ENCODE results near the gene HRAS. TPM values are rescaled to one million over a fixed set of nuclear protein-coding genes. Genes with fewer than 3 reads are reported as not detected.

The HRAS gene
- total and polyA plus RNA-seq, 2 of the 13 experiments (the other 11 are each of a cell fraction or from before 2014, with no cell fraction given) = 32.9 to 50.0 TPM

DNA sequence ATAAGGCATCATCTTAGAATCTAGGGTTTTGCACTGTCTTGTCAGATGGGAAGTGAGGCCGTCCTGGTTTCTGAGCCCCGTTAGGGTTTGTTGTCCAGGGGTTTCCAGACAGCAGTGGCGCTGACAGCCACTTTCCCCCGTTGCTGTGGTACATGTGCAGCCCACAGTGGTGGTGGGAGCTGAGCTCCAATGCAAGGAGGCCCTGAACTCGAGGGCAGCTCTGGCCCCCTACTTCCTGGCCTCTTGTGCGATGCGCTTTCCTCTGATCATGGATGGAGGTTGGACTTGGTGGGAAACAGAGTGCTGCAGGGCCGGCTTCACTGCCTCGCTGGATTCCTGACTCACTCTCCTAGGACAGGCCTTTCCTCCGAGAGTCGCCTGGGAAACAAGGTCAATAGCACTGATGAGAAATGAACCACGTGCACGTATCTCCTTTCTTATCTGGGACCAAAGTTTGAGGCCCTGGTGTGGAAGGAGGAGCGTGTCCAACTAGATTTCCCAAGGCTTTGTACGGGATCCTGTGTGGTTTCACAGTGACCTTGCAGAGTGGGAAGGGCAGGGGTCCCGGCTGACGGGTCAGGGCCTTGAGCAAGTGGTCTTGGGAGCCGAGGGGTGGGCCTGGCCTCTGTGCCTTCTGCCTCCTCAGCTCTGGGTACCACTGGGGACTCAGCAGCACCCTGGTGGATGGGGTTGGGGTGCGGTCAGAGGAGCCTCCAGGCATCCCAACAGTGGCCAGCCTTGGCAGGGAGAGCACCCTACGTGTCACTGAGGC lies 44.6 kb upstream of the HRAS start (continued):
- TF ChIP-seq ZNF33A (CRISPR knock-in tag; IDR thresholded peaks at IDR 0.05; ENCODE audit: borderline replicate concordance) = no peak
- TF ChIP-seq, protein P1, sequence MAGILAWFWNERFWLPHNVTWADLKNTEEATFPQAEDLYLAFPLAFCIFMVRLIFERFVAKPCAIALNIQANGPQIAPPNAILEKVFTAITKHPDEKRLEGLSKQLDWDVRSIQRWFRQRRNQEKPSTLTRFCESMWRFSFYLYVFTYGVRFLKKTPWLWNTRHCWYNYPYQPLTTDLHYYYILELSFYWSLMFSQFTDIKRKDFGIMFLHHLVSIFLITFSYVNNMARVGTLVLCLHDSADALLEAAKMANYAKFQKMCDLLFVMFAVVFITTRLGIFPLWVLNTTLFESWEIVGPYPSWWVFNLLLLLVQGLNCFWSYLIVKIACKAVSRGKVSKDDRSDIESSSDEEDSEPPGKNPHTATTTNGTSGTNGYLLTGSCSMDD (CRISPR knock-in tag; IDR thresholded peaks at IDR 0.05) = no peak
- no peak for TF ChIP-seq MED13 (CRISPR knock-in tag; IDR thresholded peaks at IDR 0.05)
- TF ChIP-seq RFX1 (IDR thresholded peaks at IDR 0.05) = peak; percentile 64
- TF ChIP-seq KDM5B (CRISPR knock-in tag; IDR thresholded peaks at IDR 0.05; ENCODE audit: borderline replicate concordance) = peak; percentile 57; the same call in 1 of the 2 replicates
- TF ChIP-seq ZNF598 (CRISPR knock-in tag; IDR thresholded peaks at IDR 0.05; ENCODE audit: borderline replicate concordance) = no peak; the same call in 1 of the 2 replicates
- no peak for TF ChIP-seq ZNF556 (CRISPR knock-in tag; IDR thresholded peaks at IDR 0.05; ENCODE audit: borderline replicate concordance)
- TF ChIP-seq, protein P2, sequence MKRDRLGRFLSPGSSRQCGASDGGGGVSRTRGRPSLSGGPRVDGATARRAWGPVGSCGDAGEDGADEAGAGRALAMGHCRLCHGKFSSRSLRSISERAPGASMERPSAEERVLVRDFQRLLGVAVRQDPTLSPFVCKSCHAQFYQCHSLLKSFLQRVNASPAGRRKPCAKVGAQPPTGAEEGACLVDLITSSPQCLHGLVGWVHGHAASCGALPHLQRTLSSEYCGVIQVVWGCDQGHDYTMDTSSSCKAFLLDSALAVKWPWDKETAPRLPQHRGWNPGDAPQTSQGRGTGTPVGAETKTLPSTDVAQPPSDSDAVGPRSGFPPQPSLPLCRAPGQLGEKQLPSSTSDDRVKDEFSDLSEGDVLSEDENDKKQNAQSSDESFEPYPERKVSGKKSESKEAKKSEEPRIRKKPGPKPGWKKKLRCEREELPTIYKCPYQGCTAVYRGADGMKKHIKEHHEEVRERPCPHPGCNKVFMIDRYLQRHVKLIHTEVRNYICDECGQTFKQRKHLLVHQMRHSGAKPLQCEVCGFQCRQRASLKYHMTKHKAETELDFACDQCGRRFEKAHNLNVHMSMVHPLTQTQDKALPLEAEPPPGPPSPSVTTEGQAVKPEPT (CRISPR knock-in tag; IDR thresholded peaks at IDR 0.05; ENCODE audit: low read depth) = no peak
- no peak for TF ChIP-seq ZNF629 (CRISPR knock-in tag; conservative IDR thresholded peaks at IDR 0.05)
- peak; percentile 57; the same call in 1 of the 2 replicates for TF ChIP-seq ZSCAN21 (CRISPR knock-in tag; IDR thresholded peaks at IDR 0.05; ENCODE audit: borderline replicate concordance)
- no peak for TF ChIP-seq ZNF207 (IDR thresholded peaks at IDR 0.05; ENCODE audit: borderline replicate concordance)
- TF ChIP-seq, protein P3, sequence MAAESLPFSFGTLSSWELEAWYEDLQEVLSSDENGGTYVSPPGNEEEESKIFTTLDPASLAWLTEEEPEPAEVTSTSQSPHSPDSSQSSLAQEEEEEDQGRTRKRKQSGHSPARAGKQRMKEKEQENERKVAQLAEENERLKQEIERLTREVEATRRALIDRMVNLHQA (CRISPR knock-in tag; IDR thresholded peaks at IDR 0.05) = no peak
- TF ChIP-seq FOXA1 (IDR thresholded peaks at IDR 0.05) = no peak
- peak; percentile 79 for TF ChIP-seq FOXA1 (CRISPR knock-in tag; IDR thresholded peaks at IDR 0.05)
- TF ChIP-seq SP4 (CRISPR knock-in tag; IDR thresholded peaks at IDR 0.05) = no peak; the same call in 1 of the 2 replicates
- TF ChIP-seq ZNF441 (CRISPR knock-in tag; IDR thresholded peaks at IDR 0.05; ENCODE audit: borderline replicate concordance) = peak; percentile 26; the same call in 1 of the 2 replicates
- peak; percentile 51 for TF ChIP-seq HNF4G (IDR thresholded peaks at IDR 0.05; ENCODE audit: borderline replicate concordance, low read depth, low read length)
- TF ChIP-seq HNF4G (CRISPR knock-in tag; IDR thresholded peaks at IDR 0.05; ENCODE audit: borderline replicate concordance, low read depth) = no peak
- TF ChIP-seq, protein P4, sequence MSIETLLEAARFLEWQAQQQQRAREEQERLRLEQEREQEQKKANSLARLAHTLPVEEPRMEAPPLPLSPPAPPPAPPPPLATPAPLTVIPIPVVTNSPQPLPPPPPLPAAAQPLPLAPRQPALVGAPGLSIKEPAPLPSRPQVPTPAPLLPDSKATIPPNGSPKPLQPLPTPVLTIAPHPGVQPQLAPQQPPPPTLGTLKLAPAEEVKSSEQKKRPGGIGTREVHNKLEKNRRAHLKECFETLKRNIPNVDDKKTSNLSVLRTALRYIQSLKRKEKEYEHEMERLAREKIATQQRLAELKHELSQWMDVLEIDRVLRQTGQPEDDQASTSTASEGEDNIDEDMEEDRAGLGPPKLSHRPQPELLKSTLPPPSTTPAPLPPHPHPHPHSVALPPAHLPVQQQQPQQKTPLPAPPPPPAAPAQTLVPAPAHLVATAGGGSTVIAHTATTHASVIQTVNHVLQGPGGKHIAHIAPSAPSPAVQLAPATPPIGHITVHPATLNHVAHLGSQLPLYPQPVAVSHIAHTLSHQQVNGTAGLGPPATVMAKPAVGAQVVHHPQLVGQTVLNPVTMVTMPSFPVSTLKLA (IDR thresholded peaks at IDR 0.05) = peak; percentile 56
- no peak for TF ChIP-seq MATR3 (CRISPR knock-in tag; IDR thresholded peaks at IDR 0.05)
- TF ChIP-seq YEATS4 (CRISPR knock-in tag; IDR thresholded peaks at IDR 0.05; ENCODE audit: borderline replicate concordance) = peak; percentile 60; the same call in 1 of the 2 replicates
- TF ChIP-seq ZNF3 (CRISPR knock-in tag; IDR thresholded peaks at IDR 0.05) = no peak
- TF ChIP-seq, protein P5, sequence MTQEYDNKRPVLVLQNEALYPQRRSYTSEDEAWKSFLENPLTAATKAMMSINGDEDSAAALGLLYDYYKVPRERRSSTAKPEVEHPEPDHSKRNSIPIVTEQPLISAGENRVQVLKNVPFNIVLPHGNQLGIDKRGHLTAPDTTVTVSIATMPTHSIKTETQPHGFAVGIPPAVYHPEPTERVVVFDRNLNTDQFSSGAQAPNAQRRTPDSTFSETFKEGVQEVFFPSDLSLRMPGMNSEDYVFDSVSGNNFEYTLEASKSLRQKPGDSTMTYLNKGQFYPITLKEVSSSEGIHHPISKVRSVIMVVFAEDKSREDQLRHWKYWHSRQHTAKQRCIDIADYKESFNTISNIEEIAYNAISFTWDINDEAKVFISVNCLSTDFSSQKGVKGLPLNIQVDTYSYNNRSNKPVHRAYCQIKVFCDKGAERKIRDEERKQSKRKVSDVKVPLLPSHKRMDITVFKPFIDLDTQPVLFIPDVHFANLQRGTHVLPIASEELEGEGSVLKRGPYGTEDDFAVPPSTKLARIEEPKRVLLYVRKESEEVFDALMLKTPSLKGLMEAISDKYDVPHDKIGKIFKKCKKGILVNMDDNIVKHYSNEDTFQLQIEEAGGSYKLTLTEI (CRISPR knock-in tag; conservative IDR thresholded peaks at IDR 0.05) = no peak
- no peak for TF ChIP-seq PRPF4 (IDR thresholded peaks at IDR 0.05; ENCODE audit: low read depth, low read length, poor library complexity, severe bottlenecking)
- peak; percentile 64 for TF ChIP-seq FOSL2 (CRISPR knock-in tag; IDR thresholded peaks at IDR 0.05)
